Thoracic aorta (tissue), 2 donors: Measurements from ENCODE around the gene UNC80. TPM values are rescaled to one million over a fixed set of nuclear protein-coding genes. Genes with fewer than 3 reads are reported as not detected.

Experiments used
- ATAC-seq: fragments of 150-250 bp; one replicate; pipeline ENCODE4 v1.8.0; 2017; ENCODE audit warnings: low read depth; ENCODE audit not compliant: insufficient number of reproducible peaks, low FRiP score
- DNase-seq: peaks from one replicate; pipeline ENCODE4 v3.0.0-alpha.2; 2020; ENCODE audit warnings: low spot score
- H3K27ac ChIP-seq, 2 donors: fragments of 200-600 bp; sonication (generic); 1 replicate in 1 of 2; 2 replicates in 1 of 2; pipeline ENCODE4 v1.5.1; 2016; ENCODE audit warnings: mild to moderate bottlenecking in 2 of 2, moderate library complexity in 2 of 2
- H3K27me3 ChIP-seq: fragments of 200-600 bp; sonication (generic); replicated peaks from 2 replicates; pipeline ENCODE4 v1.6.0; 2016; ENCODE audit warnings: mild to moderate bottlenecking; ENCODE audit not compliant: insufficient read depth
- H3K36me3 ChIP-seq: fragments of 200-600 bp; sonication (generic); one replicate; pipeline ENCODE4 v1.5.1; 2016
- H3K4me1 ChIP-seq, 2 donors: fragments of 200-600 bp; sonication (generic); 1 replicate in 1 of 2; 2 replicates in 1 of 2; pipeline versions ENCODE4 v1.5.1 to v1.6.0; 2016; ENCODE audit warnings: low read depth in 2 of 2, mild to moderate bottlenecking in 1 of 2; ENCODE audit not compliant: control insufficient read depth in 1 of 2
- H3K4me3 ChIP-seq: fragments of 200-600 bp; sonication (generic); 2 replicates; pipeline ENCODE4 v1.5.1; 2016; ENCODE audit warnings: mild to moderate bottlenecking
- H3K9me3 ChIP-seq: fragments of 200-600 bp; sonication (generic); 2 replicates; pipeline ENCODE4 v1.5.1; 2016
- total RNA-seq, 2 donors: library from RNA; depleted of rRNA; stranded (reverse); fragments of >200 nt; gene quantifications; one replicate each; pipeline versions ENCODE4 v1.1.0 to v1.2.3, GENCODE V29; 2016
- TF ChIP-seq, protein P1 (sequence below): fragments of 200-600 bp; sonication (generic); IDR thresholded peaks from one replicate; pipeline ENCODE4 v1.5.1; 2019; ENCODE audit warnings: antibody characterized with exemption

UNC80 gene
- total RNA-seq, 2 donors from 2014 or later, result not detected

DNA sequence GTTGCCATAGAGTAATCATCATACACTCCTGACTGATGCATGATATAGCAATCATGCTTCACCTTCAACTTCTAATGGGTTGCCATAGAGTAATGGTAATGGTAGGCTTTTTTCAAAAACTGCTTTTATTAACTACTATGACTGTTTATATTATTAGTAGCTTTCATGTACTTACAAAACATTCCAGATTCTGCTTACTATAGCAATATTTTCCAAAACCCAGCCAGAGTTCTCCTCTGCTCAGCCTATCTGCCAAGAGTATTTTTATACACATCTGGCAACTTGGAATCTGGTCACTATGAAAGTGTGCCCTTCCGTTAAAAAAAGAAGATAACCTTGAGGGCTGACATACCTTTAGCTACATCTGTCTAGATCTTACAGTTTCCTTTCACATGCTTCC is 5.0 kb upstream of the UNC80 start:
- Histone ChIP-seq H3K27ac (no peak overlapping the region), H3K4me1 (no peaks in the 10 kb centered on the region), H3K27me3 (peaks cover 7% of the 10 kb centered on the region), H3K9me3 (no peaks in the 10 kb centered on the region), H3K4me3 (no peak overlapping the region), H3K36me3 (no peaks in the 10 kb centered on the region)
- ATAC-seq (no peak), DNase-seq (no peak)
- TF ChIP-seq, protein P1, sequence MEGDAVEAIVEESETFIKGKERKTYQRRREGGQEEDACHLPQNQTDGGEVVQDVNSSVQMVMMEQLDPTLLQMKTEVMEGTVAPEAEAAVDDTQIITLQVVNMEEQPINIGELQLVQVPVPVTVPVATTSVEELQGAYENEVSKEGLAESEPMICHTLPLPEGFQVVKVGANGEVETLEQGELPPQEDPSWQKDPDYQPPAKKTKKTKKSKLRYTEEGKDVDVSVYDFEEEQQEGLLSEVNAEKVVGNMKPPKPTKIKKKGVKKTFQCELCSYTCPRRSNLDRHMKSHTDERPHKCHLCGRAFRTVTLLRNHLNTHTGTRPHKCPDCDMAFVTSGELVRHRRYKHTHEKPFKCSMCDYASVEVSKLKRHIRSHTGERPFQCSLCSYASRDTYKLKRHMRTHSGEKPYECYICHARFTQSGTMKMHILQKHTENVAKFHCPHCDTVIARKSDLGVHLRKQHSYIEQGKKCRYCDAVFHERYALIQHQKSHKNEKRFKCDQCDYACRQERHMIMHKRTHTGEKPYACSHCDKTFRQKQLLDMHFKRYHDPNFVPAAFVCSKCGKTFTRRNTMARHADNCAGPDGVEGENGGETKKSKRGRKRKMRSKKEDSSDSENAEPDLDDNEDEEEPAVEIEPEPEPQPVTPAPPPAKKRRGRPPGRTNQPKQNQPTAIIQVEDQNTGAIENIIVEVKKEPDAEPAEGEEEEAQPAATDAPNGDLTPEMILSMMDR, result no peak

DNA sequence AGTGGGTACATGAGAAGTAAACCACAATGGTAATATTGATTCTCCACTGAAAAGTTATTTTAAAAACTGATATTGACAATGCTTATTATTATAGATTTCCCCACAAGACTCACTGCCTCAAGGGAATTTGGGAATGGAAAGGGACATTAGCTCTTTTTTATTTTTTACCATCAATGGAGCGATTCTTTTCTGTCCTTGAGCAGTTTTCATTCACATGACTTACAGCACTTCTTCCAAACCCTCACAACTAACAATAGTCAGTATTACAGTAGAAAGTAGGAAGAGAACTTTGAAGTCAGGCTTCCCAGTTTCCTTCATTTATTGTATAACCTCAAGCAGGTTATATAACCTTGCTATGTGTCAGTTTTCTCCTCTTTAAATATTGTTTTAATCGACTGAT is 4.3 kb upstream of the UNC80 start:
- ATAC-seq, result no peak
- no peak overlapping the region for H3K27ac ChIP-seq
- DNase-seq, result no peak
- no peaks in the 10 kb centered on the region for H3K9me3 ChIP-seq
- H3K4me1 ChIP-seq, result peaks cover 0 to 4% of the 10 kb centered on the region in 2 donors
- no peak overlapping the region for H3K4me3 ChIP-seq
- no peaks in the 10 kb centered on the region for H3K36me3 ChIP-seq
- peaks cover 7% of the 10 kb centered on the region for H3K27me3 ChIP-seq
- TF ChIP-seq, protein P1, result no peak

GRCh38 chr2:209768557-209768956 is 3.1 kb upstream of the UNC80 start:
- H3K9me3 ChIP-seq, result no peaks in the 10 kb centered on the region
- DNase-seq (no peak), ATAC-seq (no peak)
- H3K4me1 ChIP-seq, result peaks cover 0 to 4% of the 10 kb centered on the region in 2 donors
- H3K4me3 ChIP-seq, result no peak overlapping the region
- H3K27ac ChIP-seq, result no peak overlapping the region
- H3K27me3 ChIP-seq, result peaks cover 7% of the 10 kb centered on the region
- TF ChIP-seq, protein P1, result no peak
- H3K36me3 ChIP-seq, result no peaks in the 10 kb centered on the region

GRCh38 chr2:209772290-209772685 is 656 bp downstream of the UNC80 start:
- Histone ChIP-seq H3K4me1 (peaks cover 0 to 4% of the 10 kb centered on the region in 2 donors), H3K4me3 (no peak overlapping the region), H3K27ac (no peak overlapping the region), H3K9me3 (no peaks in the 10 kb centered on the region), H3K27me3 (peaks cover 7% of the 10 kb centered on the region), H3K36me3 (no peaks in the 10 kb centered on the region)
- DNase-seq, result no peak
- TF ChIP-seq, protein P1, result no peak
- no peak for ATAC-seq

DNA sequence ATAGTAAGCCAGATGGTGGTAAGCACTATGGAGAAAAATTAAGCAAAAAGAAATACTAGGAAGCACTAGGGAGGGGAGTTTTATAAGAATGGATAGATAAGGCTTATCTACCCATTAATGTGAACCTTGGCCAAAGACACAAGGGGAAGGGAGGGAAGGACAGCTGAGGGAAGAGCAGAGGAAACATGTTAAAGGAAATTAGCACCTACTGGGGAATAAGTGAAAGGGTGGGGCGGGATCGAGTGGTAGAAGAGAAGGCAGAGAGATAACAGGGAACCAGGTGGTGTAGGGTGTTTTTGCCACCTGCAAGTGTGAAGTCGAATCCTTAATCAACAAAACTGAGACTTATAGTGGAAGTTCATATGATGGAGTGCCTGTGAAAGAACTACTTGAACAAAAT is 1.7 kb downstream of the UNC80 start:
- no peaks in the 10 kb centered on the region for H3K9me3 ChIP-seq
- peaks cover 7% of the 10 kb centered on the region for H3K27me3 ChIP-seq
- no peak for DNase-seq
- no peak for ATAC-seq
- H3K4me1 ChIP-seq, result peaks cover 0 to 4% of the 10 kb centered on the region in 2 donors
- TF ChIP-seq, protein P1, result no peak
- no peak overlapping the region for H3K27ac ChIP-seq
- no peak overlapping the region for H3K4me3 ChIP-seq
- no peaks in the 10 kb centered on the region for H3K36me3 ChIP-seq
